HCT116 (cell line): ENCODE data around the gene KCTD2. TPM values are rescaled to one million over a fixed set of nuclear protein-coding genes. Genes with fewer than 3 reads are reported as not detected.

ENCODE experiments used
- ATAC-seq: fragments of 200-7000 bp; cut with Tn5 transposase; 2 replicates; pipeline ENCODE4 v1.9.1; 2020; ENCODE audit warnings: mild to moderate bottlenecking, moderate library complexity
- BruUV-seq: library from RNA; stranded (reverse); fragments of 400-500 nt; replicated peaks from 2 replicates; lab custom pipeline; 2021; lab: Mats Ljungman, UMichigan
- CTCF ChIA-PET: fragments of 300-600 bp; sonication (Branson Sonifier 250); formaldehyde crosslinking; loops from one replicate; lab custom pipeline; 2021; ENCODE audit warnings: antibody characterized with exemption; lab: Charles Lee
- POLR2A ChIA-PET: fragments of 300-600, 350-600 bp; sonication (Branson Sonifier 250); formaldehyde crosslinking; loops from one replicate; lab custom pipeline; 2021; ENCODE audit warnings: antibody characterized with exemption; lab: Charles Lee
- RAD21 ChIA-PET, 2 experiments: fragments of 300-600 bp; sonication (Branson Sonifier 250); formaldehyde crosslinking; loops; one replicate each; lab custom pipeline; 2023; ENCODE audit warnings: low total read pairs in 2 of 2; ENCODE audit not compliant: uncharacterized antibody in 2 of 2, unreplicated experiment in 2 of 2, low non-redundant PET in 1 of 2; lab: Charles Lee
- DNase-seq: peaks from one replicate; pipeline ENCODE4 v3.0.0-alpha.2; 2010; ENCODE audit warnings: low read depth, low spot score
- H2AFZ ChIP-seq: fragments of 200-600 bp; shearing (Covaris generic), sonication (generic); 2 replicates; pipeline ENCODE4 v1.6.1; 2017; ENCODE audit warnings: low read depth, mixed run types, mixed read lengths, antibody characterized with exemption, low read length; ENCODE audit not compliant: poor library complexity, severe bottlenecking
- H3K27ac ChIP-seq: 2 replicates; pipeline ENCODE4 v1.5.1; 2012; ENCODE audit warnings: low read depth, low read length
- H3K27me3 ChIP-seq: fragments of 200-600 bp; sonication (generic); 2 replicates; pipeline ENCODE4 v1.6.1; 2016; ENCODE audit warnings: mixed run types, low read length, mixed read lengths; ENCODE audit not compliant: insufficient read depth
- H3K36me3 ChIP-seq, 2 experiments: fragments of 200-500 bp in 1 of 2; fragments of 200-600 bp in 1 of 2; sonication (Bioruptor generic) in 1 of 2; sonication (generic) in 1 of 2; 2 replicates each; pipeline versions ENCODE4 v1.5.1 to v1.6.1; 2014 to 2016; ENCODE audit warnings: low read length in 2 of 2, inconsistent platforms in 1 of 2, mixed read lengths in 1 of 2, mixed run types in 1 of 2; ENCODE audit not compliant: insufficient read depth in 2 of 2, control insufficient read depth in 1 of 2
- H3K4me1 ChIP-seq, 2 experiments: fragments of 200-600 bp in 1 of 2; sonication (generic) in 1 of 2; 2 replicates each; pipeline versions ENCODE4 v1.5.1 to v1.6.1; 2012 to 2017; ENCODE audit warnings: low read length in 2 of 2, inconsistent platforms in 1 of 2, mild to moderate bottlenecking in 1 of 2, mixed read lengths in 1 of 2, mixed run types in 1 of 2, moderate library complexity in 1 of 2; ENCODE audit not compliant: insufficient read depth in 2 of 2, control insufficient read depth in 1 of 2
- H3K4me2 ChIP-seq: fragments of 200-600 bp; sonication (generic); 2 replicates; pipeline ENCODE4 v1.6.1; 2017; ENCODE audit warnings: mixed run types, low read length, mixed read lengths
- H3K4me3 ChIP-seq, 2 experiments: fragments of 200-600 bp in 1 of 2; sonication (generic) in 1 of 2; replicated peaks in 1 of 2; 2 replicates each; pipeline ENCODE4 v1.5.1; 2011 to 2016; ENCODE audit warnings: low read length in 2 of 2, control low read depth in 1 of 2, low read depth in 1 of 2, mild to moderate bottlenecking in 1 of 2, mixed read lengths in 1 of 2, mixed run types in 1 of 2
- H3K79me2 ChIP-seq: fragments of 200-600 bp; sonication (generic); 2 replicates; pipeline ENCODE4 v1.6.1; 2017; ENCODE audit warnings: mild to moderate bottlenecking, mixed run types, low read length, moderate library complexity, mixed read lengths; ENCODE audit not compliant: insufficient read depth
- H3K9ac ChIP-seq: fragments of 200-600 bp; sonication (generic); 2 replicates; pipeline ENCODE4 v1.6.1; 2016; ENCODE audit warnings: low read length, mixed read lengths
- H3K9me2 ChIP-seq: fragments of 200-600 bp; sonication (generic), shearing (Covaris generic); 2 replicates; pipeline ENCODE4 v1.6.1; 2017; ENCODE audit warnings: mixed run types, mild to moderate bottlenecking, moderate library complexity; ENCODE audit not compliant: insufficient read depth
- H3K9me3 ChIP-seq, 2 experiments: fragments of 200-500 bp in 1 of 2; fragments of 200-600 bp in 1 of 2; sonication (Bioruptor generic) in 1 of 2; sonication (generic) in 1 of 2; 2 replicates each; pipeline ENCODE4 v1.6.1; 2014 to 2017; ENCODE audit warnings: low read length in 2 of 2, mixed read lengths in 2 of 2, inconsistent platforms in 1 of 2, low read depth in 1 of 2, mild to moderate bottlenecking in 1 of 2, mixed run types in 1 of 2, moderate library complexity in 1 of 2; ENCODE audit not compliant: control insufficient read depth in 1 of 2, insufficient read depth in 1 of 2
- H4K20me1 ChIP-seq: fragments of 200-600 bp; sonication (generic), shearing (Covaris generic); 2 replicates; pipeline ENCODE4 v1.6.1; 2017; ENCODE audit warnings: mixed run types, mild to moderate bottlenecking, moderate library complexity; ENCODE audit not compliant: insufficient read depth
- CBX3 ChIP-seq: IDR thresholded peaks from 2 replicates; pipeline ENCODE4 v1.6.1; 2012; ENCODE audit warnings: low read depth
- CEBPB ChIP-seq: IDR thresholded peaks from 2 replicates; pipeline ENCODE4 v1.6.1; 2012; ENCODE audit warnings: low read depth
- CTCF ChIP-seq, 3 experiments: fragments of 200-600 bp in 1 of 3; sonication (generic) in 1 of 3; IDR thresholded peaks in 2 of 3; conservative IDR thresholded peaks in 1 of 3; 2 replicates each; pipeline ENCODE4 v1.5.1; 2012 to 2017; ENCODE audit warnings: low read depth in 2 of 3, low read length in 2 of 3, antibody characterized with exemption in 1 of 3, borderline replicate concordance in 1 of 3, control low read depth in 1 of 3, mild to moderate bottlenecking in 1 of 3, mixed read lengths in 1 of 3, mixed run types in 1 of 3, moderate library complexity in 1 of 3; ENCODE audit not compliant: insufficient read depth in 1 of 3
- EGR1 ChIP-seq: IDR thresholded peaks from 2 replicates; pipeline ENCODE4 v1.6.1; 2012; ENCODE audit warnings: low read depth
- ELF1 ChIP-seq: IDR thresholded peaks from 2 replicates; pipeline ENCODE4 v1.6.1; 2012; ENCODE audit warnings: low read depth, borderline replicate concordance
- EZH2 ChIP-seq: fragments of 200-600 bp; sonication (generic); IDR thresholded peaks from 2 replicates; pipeline ENCODE4 v1.6.1; 2017; ENCODE audit warnings: antibody characterized with exemption, mixed run types
- JUND ChIP-seq: IDR thresholded peaks from 2 replicates; pipeline ENCODE4 v1.6.1; 2012
- SIN3A ChIP-seq: IDR thresholded peaks from 2 replicates; pipeline ENCODE4 v1.6.1; 2012; ENCODE audit warnings: low read depth
- ZBTB33 ChIP-seq: IDR thresholded peaks from 2 replicates; pipeline ENCODE4 v1.6.1; 2011; ENCODE audit warnings: mild to moderate bottlenecking, low read length, moderate library complexity; ENCODE audit not compliant: insufficient replicate concordance; ENCODE audit errors: extremely low read depth
- ZFX ChIP-seq: fragments of 450-650 bp; IDR thresholded peaks from 2 replicates; pipeline ENCODE4 v1.6.1; 2017
- intact Hi-C: fragments of 100-400 bp; cut with micrococcal nuclease; formaldehyde crosslinking; loops from 2 replicates; pipeline ENCODE4 v1.10.0; 2022
- total RNA-seq: library from RNA; stranded (reverse); gene quantifications from one replicate; pipeline ENCODE4 v1.2.1, GENCODE V29; 2021; ENCODE audit not compliant: unreplicated experiment
- TF ChIP-seq, protein P1 (sequence below): IDR thresholded peaks from 2 replicates; pipeline ENCODE4 v1.6.1; 2012

The KCTD2 gene
- total RNA-seq, 1 experiment from 2014 or later = 23.3 TPM

DNA sequence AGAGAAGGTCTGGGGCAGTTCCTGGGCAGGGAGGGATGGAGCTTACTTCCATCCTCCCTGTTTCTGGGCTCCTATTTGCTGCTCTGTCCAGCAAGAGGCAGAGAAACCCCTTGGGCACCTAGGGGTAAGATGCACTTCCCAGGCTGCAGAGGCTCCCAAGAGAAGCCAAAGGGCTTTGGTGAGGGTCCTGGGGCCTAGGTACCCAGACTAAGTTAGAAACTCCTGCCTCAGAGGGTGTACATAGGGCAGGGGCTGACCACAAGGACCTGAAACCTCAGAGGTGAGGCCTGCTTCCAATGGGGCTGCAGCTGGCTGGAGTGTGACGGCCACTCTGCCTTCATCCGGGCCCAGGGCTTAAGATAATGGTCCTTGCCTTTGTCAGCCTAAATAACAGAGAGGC is 61.2 kb downstream of the KCTD2 start:
- no peak for ATAC-seq
- no peak overlapping the region for H2AFZ ChIP-seq
- intact Hi-C loops = loop anchor here (5.0 to 10.0 kb wide), 2 partner anchors 36 to 53 kb away; no protein-coding TSS in a partner anchor
- H3K4me3 ChIP-seq = no peak overlapping the region
- no peak overlapping the region for H3K27ac ChIP-seq
- no peaks in the 10 kb centered on the region for H3K9me2 ChIP-seq
- no peaks in the 10 kb centered on the region for H3K27me3 ChIP-seq
- peaks cover 18 to 41% of the 10 kb centered on the region in 2 experiments for H3K4me1 ChIP-seq
- H3K9ac ChIP-seq = no peak overlapping the region
- ChIA-PET RAD21 (no interaction called here), CTCF (no interaction called here), POLR2A (interaction anchor here (1.0 kb wide), 1 partner anchor 20 kb away, joined by 3 read pairs; no protein-coding TSS in a partner anchor)
- TF ChIP-seq, protein P1, sequence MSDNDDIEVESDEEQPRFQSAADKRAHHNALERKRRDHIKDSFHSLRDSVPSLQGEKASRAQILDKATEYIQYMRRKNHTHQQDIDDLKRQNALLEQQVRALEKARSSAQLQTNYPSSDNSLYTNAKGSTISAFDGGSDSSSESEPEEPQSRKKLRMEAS = no peak
- 0 out of 2 replicates have a peak, but pooled peaks have one; percentile 9 for TF ChIP-seq SIN3A
- no TSS peak for BruUV-seq
- H4K20me1 ChIP-seq = no peaks in the 10 kb centered on the region
- H3K9me3 ChIP-seq = no peaks in the 10 kb centered on the region
- DNase-seq = no peak
- H3K4me2 ChIP-seq = no peak overlapping the region
- H3K36me3 ChIP-seq = peaks cover 0 to 19% of the 10 kb centered on the region in 2 experiments; a peak in 3 of 4 replicates
- peaks cover 27% of the 10 kb centered on the region for H3K79me2 ChIP-seq

GRCh38 chr17:75109046-75109406 is 62.0 kb downstream of the KCTD2 start:
- no TSS peak for BruUV-seq
- Histone ChIP-seq H3K9me2 (no peaks in the 10 kb centered on the region), H3K9me3 (no peaks in the 10 kb centered on the region), H3K4me1 (peaks cover 20 to 47% of the 10 kb centered on the region in 2 experiments), H4K20me1 (no peaks in the 10 kb centered on the region), H3K9ac (peak overlapping the region; percentile 82), H3K4me2 (peak overlapping the region; percentile 89), H3K27me3 (no peaks in the 10 kb centered on the region)
- RAD21 ChIA-PET = interaction anchor here (0.7 to 1.0 kb wide), 3 partner anchors 20 to 55 kb away, joined by 3 to 5 read pairs (median 3); no protein-coding TSS in a partner anchor
- TF ChIP-seq ELF1 (no peak), EZH2 (no peak), CBX3 (no peak), CTCF (IDR thresholded peaks at IDR 0.05 in 2 of 3, conservative IDR thresholded peaks at IDR 0.05 in 1 of 3; ENCODE audit: borderline replicate concordance in 1 of 3, insufficient read depth in 1 of 3, low read depth in 2 of 3, low read length in 2 of 3) (no peak), JUND (no peak), ZFX (no peak), SIN3A (no peak), ZBTB33 (no peak), EGR1 (no peak), CEBPB (no peak)
- TF ChIP-seq, protein P1 = no peak
- TF ChIP-seq, all 23 proteins: peak for 0
- Histone ChIP-seq H3K36me3 (peaks cover 0 to 13% of the 10 kb centered on the region in 2 experiments; a peak in 1 of 4 replicates), H3K27ac (peak overlapping the region; percentile 72), H2AFZ (no peak overlapping the region), H3K79me2 (peaks cover 33% of the 10 kb centered on the region), H3K4me3 (peak overlapping the region; percentile 81 to 91)
- intact Hi-C loops = loop anchor here (5.0 to 10.0 kb wide), 2 partner anchors 37 to 54 kb away; no protein-coding TSS in a partner anchor
- POLR2A ChIA-PET = interaction anchor here (0.6 to 1.7 kb wide), 10 partner anchors 8 to 236 kb away, joined by 3 to 7 read pairs (median 4); partner anchors contain the start of genes FDXR, NT5C, NUP85 and SLC16A5
- no peak for ATAC-seq
- no peak for DNase-seq
- CTCF ChIA-PET = interaction anchor here (1.0 to 2.0 kb wide), 6 partner anchors 49 to 303 kb away, joined by 3 to 11 read pairs (median 6); no protein-coding TSS in a partner anchor
